Measurements from ENCODE around the gene STAT4.

STAT4 gene

GRCh38 chr2:191173206-191173605, 22.4 kb upstream of the STAT4 start:
- no peak for DNase-seq (ENCODE audit: low spot score)

- peak; percentile 44 for DNase-seq (ENCODE audit: low spot score)
Measured at GRCh38 chr2:191171708-191172355, 21.0 kb upstream of the STAT4 start.

- no peak for DNase-seq (ENCODE audit: low spot score)
Measured at GRCh38 chr2:191171286-191171685, 20.5 kb upstream of the STAT4 start.

GRCh38 chr2:191170773-191171172, 20.0 kb upstream of the STAT4 start:
- DNase-seq (ENCODE audit: low spot score), result no peak

GRCh38 chr2:191170301-191170636, 19.5 kb upstream of the STAT4 start:
- DNase-seq (ENCODE audit: low spot score), result no peak

- DNase-seq (ENCODE audit: low spot score), result no peak
Measured at GRCh38 chr2:191169456-191170300, 18.9 kb upstream of the STAT4 start.

- no peak for DNase-seq (ENCODE audit: low spot score)
Measured at GRCh38 chr2:191167766-191168165, 17.0 kb upstream of the STAT4 start.

GRCh38 chr2:191166756-191167445, 16.1 kb upstream of the STAT4 start:
- DNase-seq (ENCODE audit: low spot score), result no peak

GRCh38 chr2:191166111-191166755, 15.4 kb upstream of the STAT4 start:
- DNase-seq (ENCODE audit: low spot score), result no peak

- no peak for DNase-seq (ENCODE audit: low spot score)
Measured at GRCh38 chr2:191165176-191165643, 14.4 kb upstream of the STAT4 start.

GRCh38 chr2:191158747-191159146, 8.0 kb upstream of the STAT4 start:
- DNase-seq (ENCODE audit: low spot score), result no peak

- DNase-seq (ENCODE audit: low spot score), result no peak
Measured at GRCh38 chr2:191158193-191158592, 7.4 kb upstream of the STAT4 start.

- no peak for DNase-seq (ENCODE audit: low spot score)
Measured at GRCh38 chr2:191155608-191156071, 4.8 kb upstream of the STAT4 start.

GRCh38 chr2:191153716-191154115, 2.9 kb upstream of the STAT4 start:
- DNase-seq (ENCODE audit: low spot score), result no peak

- no peak for DNase-seq (ENCODE audit: low spot score)
Measured at GRCh38 chr2:191152482-191153240, 1.9 kb upstream of the STAT4 start.

- DNase-seq (ENCODE audit: low spot score), result no peak
Measured at GRCh38 chr2:191151331-191151730, 537 bp upstream of the STAT4 start.

GRCh38 chr2:191150230-191150599, 579 bp downstream of the STAT4 start:
- no peak for DNase-seq (ENCODE audit: low spot score)

GRCh38 chr2:191149391-191149790, 1.4 kb downstream of the STAT4 start:
- no peak for DNase-seq (ENCODE audit: low spot score)

GRCh38 chr2:191148791-191149190, 2.0 kb downstream of the STAT4 start:
- no peak for DNase-seq (ENCODE audit: low spot score)

- no peak for DNase-seq (ENCODE audit: low spot score)
Measured at GRCh38 chr2:191148281-191148680, 2.5 kb downstream of the STAT4 start.

- DNase-seq (ENCODE audit: low spot score), result no peak
Measured at GRCh38 chr2:191145769-191146471, 4.9 kb downstream of the STAT4 start.
